ENCODE results near the gene OBP2B. TPM values are rescaled to one million over a fixed set of nuclear protein-coding genes. Genes with fewer than 3 reads are reported as not detected.
"Not testable (repeated sequence)": the region's sequence is repeated elsewhere in the genome, so short reads cannot be mapped to it uniquely, and the experiment has no call there.

Gene OBP2B
- total and polyA plus RNA-seq, 10 of the 15 experiments (the other 5 are each of a cell fraction or from before 2014, with no cell fraction given) = not detected

- TF ChIP-seq REST (IDR thresholded peaks at IDR 0.05; ENCODE audit: low read depth, low read length) (no peak), CREB1 (IDR thresholded peaks at IDR 0.05; ENCODE audit: low read depth) (no peak), NRF1 (conservative IDR thresholded peaks at IDR 0.05; ENCODE audit: low read depth, low read length) (no peak), SUPT20H (IDR thresholded peaks at IDR 0.05; ENCODE audit: borderline replicate concordance, control insufficient read depth, low read depth, low read length) (no peak)
Observed at GRCh38 chr9:133230093-133230492, 21.0 kb upstream of the OBP2B start (continued).

- H3K4me3 ChIP-seq; H3K9ac ChIP-seq (ENCODE audit: control insufficient read depth, insufficient read depth, low read length); H2AFZ ChIP-seq (ENCODE audit: control insufficient read depth, low read depth, low read length); H3K27ac ChIP-seq (ENCODE audit: control insufficient read depth, insufficient read depth); intact Hi-C loops (cut with micrococcal nuclease; ENCODE audit: unreplicated experiment); H4K20me1 ChIP-seq (ENCODE audit: control insufficient read depth, insufficient read depth); POLR2A ChIA-PET; FAIRE-seq; CTCF ChIA-PET; SMC1A ChIA-PET (ENCODE audit: uncharacterized antibody, unreplicated experiment); in situ Hi-C loops (cut with MboI); H3K9me3 ChIP-seq (replicated peaks; ENCODE audit: control insufficient read depth, insufficient read depth, low read length); H3K79me2 ChIP-seq (ENCODE audit: control insufficient read depth, insufficient read depth, low read length); DNase-seq (ENCODE audit: low read depth, low spot score); H3K27me3 ChIP-seq (replicated peaks in 1 of 2; ENCODE audit: control insufficient read depth in 2 of 2, insufficient read depth in 2 of 2, low read length in 1 of 2); RAD21 ChIA-PET (ENCODE audit: unreplicated experiment); H3K4me1 ChIP-seq (ENCODE audit: control insufficient read depth, insufficient read depth, low read length); ATAC-seq; BruUV-seq (replicated peaks); H3K36me3 ChIP-seq (ENCODE audit: control insufficient read depth in 2 of 2, insufficient read depth in 2 of 2, low read length in 1 of 2); H3K4me2 ChIP-seq (ENCODE audit: control insufficient read depth, insufficient read depth): not testable (repeated sequence)
- WGBS (ENCODE audit: insufficient coverage, insufficient replicate concordance, low lambda C conversion rate, missing lambda C conversion rate) = 31% methylated on average over 20 of the region's 22 CpGs
Observed at GRCh38 chr9:133228474-133229193, 19.6 kb upstream of the OBP2B start.

- in situ Hi-C loops (cut with MboI); CTCF ChIA-PET; H3K79me2 ChIP-seq (ENCODE audit: control insufficient read depth, insufficient read depth, low read length); intact Hi-C loops (cut with micrococcal nuclease; ENCODE audit: unreplicated experiment); FAIRE-seq; RAD21 ChIA-PET (ENCODE audit: unreplicated experiment); DNase-seq (ENCODE audit: low read depth, low spot score); POLR2A ChIA-PET; BruUV-seq (replicated peaks); SMC1A ChIA-PET (ENCODE audit: uncharacterized antibody, unreplicated experiment); ATAC-seq; H3K27me3 ChIP-seq (replicated peaks in 1 of 2; ENCODE audit: control insufficient read depth in 2 of 2, insufficient read depth in 2 of 2, low read length in 1 of 2); H3K36me3 ChIP-seq (ENCODE audit: control insufficient read depth in 2 of 2, insufficient read depth in 2 of 2, low read length in 1 of 2); H3K9me3 ChIP-seq (replicated peaks; ENCODE audit: control insufficient read depth, insufficient read depth, low read length); H3K9ac ChIP-seq (ENCODE audit: control insufficient read depth, insufficient read depth, low read length); H2AFZ ChIP-seq (ENCODE audit: control insufficient read depth, low read depth, low read length); H3K4me1 ChIP-seq (ENCODE audit: control insufficient read depth, insufficient read depth, low read length); H3K4me3 ChIP-seq; H3K27ac ChIP-seq (ENCODE audit: control insufficient read depth, insufficient read depth); H4K20me1 ChIP-seq (ENCODE audit: control insufficient read depth, insufficient read depth); H3K4me2 ChIP-seq (ENCODE audit: control insufficient read depth, insufficient read depth): not testable (repeated sequence)
- 9% methylated on average over 8 of the region's 8 CpGs for WGBS (ENCODE audit: insufficient coverage, insufficient replicate concordance, low lambda C conversion rate, missing lambda C conversion rate)
Observed at GRCh38 chr9:133227996-133228395, 18.9 kb upstream of the OBP2B start.

Measured in GM12878 (cell line).